ENCODE data around the gene CYP19A1. TPM values are rescaled to one million over a fixed set of nuclear protein-coding genes. Genes with fewer than 3 reads are reported as not detected.
"Not testable (repeated sequence)": the region's sequence is repeated elsewhere in the genome, so short reads cannot be mapped to it uniquely, and the experiment has no call there.

The CYP19A1 gene
- total RNA-seq, 1 donor from 2014 or later, result not detected

GRCh38 chr15:51263116-51263515 lies 75.3 kb downstream of the CYP19A1 start:
- no peak overlapping the region for H3K27ac ChIP-seq
- H3K27ac Mint-ChIP-seq, result no peak overlapping the region
- TF ChIP-seq CTCF (IDR thresholded peaks at IDR 0.05) (no peak), EZH2 (IDR thresholded peaks at IDR 0.05) (no peak)
- DNase-seq (ENCODE audit: low spot score), result no peak
- H3K4me2 ChIP-seq, result no peak overlapping the region
- no peaks in the 10 kb centered on the region for H3F3A ChIP-seq (ENCODE audit: low read depth)
- H3K4me1 Mint-ChIP-seq, result peaks cover 12% of the 10 kb centered on the region
- no peak overlapping the region for H3K4me3 Mint-ChIP-seq
- H3K36me3 ChIP-seq, result no peaks in the 10 kb centered on the region
- peaks cover 16% of the 10 kb centered on the region for H3K27me3 Mint-ChIP-seq (ENCODE audit: insufficient read depth, low read depth)
- no peaks in the 10 kb centered on the region for H3K9me3 ChIP-seq (ENCODE audit: low read depth)
- H3K36me3 Mint-ChIP-seq, result no peaks in the 10 kb centered on the region
- H3K79me2 ChIP-seq (ENCODE audit: low read depth), result no peaks in the 10 kb centered on the region
- H3K4me1 ChIP-seq, result peaks cover 10% of the 10 kb centered on the region
- H3K4me3 ChIP-seq, result no peak overlapping the region
- H3K27me3 ChIP-seq, result peaks cover 34% of the 10 kb centered on the region
- H3K9me3 Mint-ChIP-seq, result peaks cover 5% of the 10 kb centered on the region
- H2AFZ ChIP-seq (replicated peaks), result no peak overlapping the region
- H4K20me1 ChIP-seq (ENCODE audit: low read depth), result no peaks in the 10 kb centered on the region
- no peak overlapping the region for H3K9ac ChIP-seq

GRCh38 chr15:51262463-51262862 lies 75.9 kb downstream of the CYP19A1 start:
- peaks cover 5% of the 10 kb centered on the region for H3K9me3 Mint-ChIP-seq
- no peaks in the 10 kb centered on the region for H3K36me3 Mint-ChIP-seq
- H3K4me3 Mint-ChIP-seq, result no peak overlapping the region
- H3K27ac Mint-ChIP-seq, result no peak overlapping the region
- H3K27me3 Mint-ChIP-seq (ENCODE audit: insufficient read depth, low read depth), result peaks cover 16% of the 10 kb centered on the region
- H3K79me2 ChIP-seq (ENCODE audit: low read depth), result no peaks in the 10 kb centered on the region
- H3K36me3 ChIP-seq, result no peaks in the 10 kb centered on the region
- no peak overlapping the region for H3K27ac ChIP-seq
- DNase-seq (ENCODE audit: low spot score), result no peak
- peaks cover 11% of the 10 kb centered on the region for H3K4me1 Mint-ChIP-seq
- no peak overlapping the region for H2AFZ ChIP-seq (replicated peaks)
- peaks cover 27% of the 10 kb centered on the region for H3K27me3 ChIP-seq
- no peaks in the 10 kb centered on the region for H3F3A ChIP-seq (ENCODE audit: low read depth)
- no peak overlapping the region for H3K9ac ChIP-seq
- TF ChIP-seq CTCF (IDR thresholded peaks at IDR 0.05) (no peak), EZH2 (IDR thresholded peaks at IDR 0.05) (no peak), EZH2phosphoT487 (IDR thresholded peaks at IDR 0.05) (no peak)
- no peak overlapping the region for H3K4me2 ChIP-seq
- H3K9me3 ChIP-seq (ENCODE audit: low read depth), result no peaks in the 10 kb centered on the region
- H3K4me1 ChIP-seq, result peaks cover 10% of the 10 kb centered on the region
- H3K4me3 ChIP-seq, result no peak overlapping the region
- H4K20me1 ChIP-seq (ENCODE audit: low read depth), result no peaks in the 10 kb centered on the region

- H3K36me3 Mint-ChIP-seq; H3K9ac ChIP-seq; H3K4me1 Mint-ChIP-seq; H3F3A ChIP-seq (ENCODE audit: low read depth); H3K36me3 ChIP-seq; H3K9me3 ChIP-seq (ENCODE audit: low read depth); H3K4me2 ChIP-seq; H3K4me1 ChIP-seq; H4K20me1 ChIP-seq (ENCODE audit: low read depth); H2AFZ ChIP-seq (replicated peaks); H3K4me3 Mint-ChIP-seq; H3K27me3 Mint-ChIP-seq (ENCODE audit: insufficient read depth, low read depth); H3K79me2 ChIP-seq (ENCODE audit: low read depth); H3K9me3 Mint-ChIP-seq; H3K27ac Mint-ChIP-seq; DNase-seq (ENCODE audit: low spot score); H3K4me3 ChIP-seq; H3K27ac ChIP-seq: not testable (repeated sequence)
- peaks cover 14% of the 10 kb centered on the region for H3K27me3 ChIP-seq
Measured at GRCh38 chr15:51261113-51261512, 77.3 kb downstream of the CYP19A1 start.

- H3F3A ChIP-seq (ENCODE audit: low read depth), result no peaks in the 10 kb centered on the region
- peaks cover 5% of the 10 kb centered on the region for H3K27me3 ChIP-seq
- H3K79me2 ChIP-seq (ENCODE audit: low read depth), result no peaks in the 10 kb centered on the region
- H3K4me2 ChIP-seq, result no peak overlapping the region
- H3K4me3 ChIP-seq, result no peak overlapping the region
- Mint-ChIP-seq H3K27ac (no peak overlapping the region), H3K36me3 (no peaks in the 10 kb centered on the region), H3K4me3 (no peak overlapping the region), H3K27me3 (ENCODE audit: insufficient read depth, low read depth) (peaks cover 5% of the 10 kb centered on the region), H3K4me1 (peaks cover 2% of the 10 kb centered on the region), H3K9me3 (peaks cover 5% of the 10 kb centered on the region)
- no peaks in the 10 kb centered on the region for H3K9me3 ChIP-seq (ENCODE audit: low read depth)
- no peak for DNase-seq (ENCODE audit: low spot score)
- H4K20me1 ChIP-seq (ENCODE audit: low read depth), result no peaks in the 10 kb centered on the region
- TF ChIP-seq EZH2phosphoT487 (IDR thresholded peaks at IDR 0.05), result no peak
- no peak for TF ChIP-seq EZH2 (IDR thresholded peaks at IDR 0.05)
- H3K36me3 ChIP-seq, result no peaks in the 10 kb centered on the region
- H3K4me1 ChIP-seq, result no peaks in the 10 kb centered on the region
- H3K27ac ChIP-seq, result no peak overlapping the region
- H2AFZ ChIP-seq (replicated peaks), result no peak overlapping the region
- no peak overlapping the region for H3K9ac ChIP-seq
Measured at GRCh38 chr15:51260202-51260601, 78.2 kb downstream of the CYP19A1 start.
